Measurements from ENCODE around the gene GPR35. TPM values are rescaled to one million over a fixed set of nuclear protein-coding genes. Genes with fewer than 3 reads are reported as not detected.

GPR35 gene
- total and polyA plus RNA-seq, 2 of the 13 experiments (the other 11 are each of a cell fraction or from before 2014, with no cell fraction given), result 27.1 to 44.2 TPM

DNA sequence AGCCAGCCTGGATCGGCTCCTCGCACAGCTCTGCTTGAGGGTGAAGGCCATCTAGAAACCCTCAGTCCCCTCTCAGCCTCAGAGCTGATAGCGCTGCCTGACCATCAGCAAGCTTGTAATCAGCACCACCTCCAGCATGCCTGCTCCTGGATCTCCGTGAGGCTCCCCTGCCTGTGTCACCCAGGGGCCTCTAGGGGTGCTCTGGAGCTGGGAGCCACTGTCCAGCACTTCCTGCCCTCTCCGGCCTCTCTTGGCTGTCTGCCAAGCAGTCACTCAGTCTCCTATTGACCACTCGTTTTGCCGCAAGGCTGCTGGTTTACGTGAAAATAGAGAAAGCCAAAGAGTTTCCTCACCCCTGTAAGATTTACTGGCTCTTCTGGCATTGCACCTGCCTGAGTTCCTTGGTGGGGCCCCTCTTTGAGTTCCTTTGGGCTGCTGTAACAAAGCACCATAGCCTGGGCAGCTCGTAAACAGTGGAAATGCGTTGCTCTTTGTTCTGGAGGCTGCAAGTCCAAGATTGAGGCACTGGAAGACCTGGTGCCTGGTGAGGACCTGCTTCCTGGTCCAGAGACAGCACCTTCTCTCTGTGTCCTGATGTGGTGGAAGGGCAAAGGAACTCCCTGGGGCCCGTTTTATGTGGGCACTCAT lies 20.9 kb upstream of the GPR35 start (continued):
- TF ChIP-seq, protein P1, sequence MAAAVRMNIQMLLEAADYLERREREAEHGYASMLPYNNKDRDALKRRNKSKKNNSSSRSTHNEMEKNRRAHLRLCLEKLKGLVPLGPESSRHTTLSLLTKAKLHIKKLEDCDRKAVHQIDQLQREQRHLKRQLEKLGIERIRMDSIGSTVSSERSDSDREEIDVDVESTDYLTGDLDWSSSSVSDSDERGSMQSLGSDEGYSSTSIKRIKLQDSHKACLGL (CRISPR knock-in tag; IDR thresholded peaks at IDR 0.05), result no peak
- no peak for TF ChIP-seq MBNL3 (CRISPR knock-in tag; conservative IDR thresholded peaks at IDR 0.05)
- no peak for TF ChIP-seq SRSF9 (IDR thresholded peaks at IDR 0.05; ENCODE audit: borderline replicate concordance, insufficient read depth, low read depth, low read length, poor library complexity, severe bottlenecking)
- no peak for TF ChIP-seq GTF3A (CRISPR knock-in tag; conservative IDR thresholded peaks at IDR 0.05)
- TF ChIP-seq, protein P2, sequence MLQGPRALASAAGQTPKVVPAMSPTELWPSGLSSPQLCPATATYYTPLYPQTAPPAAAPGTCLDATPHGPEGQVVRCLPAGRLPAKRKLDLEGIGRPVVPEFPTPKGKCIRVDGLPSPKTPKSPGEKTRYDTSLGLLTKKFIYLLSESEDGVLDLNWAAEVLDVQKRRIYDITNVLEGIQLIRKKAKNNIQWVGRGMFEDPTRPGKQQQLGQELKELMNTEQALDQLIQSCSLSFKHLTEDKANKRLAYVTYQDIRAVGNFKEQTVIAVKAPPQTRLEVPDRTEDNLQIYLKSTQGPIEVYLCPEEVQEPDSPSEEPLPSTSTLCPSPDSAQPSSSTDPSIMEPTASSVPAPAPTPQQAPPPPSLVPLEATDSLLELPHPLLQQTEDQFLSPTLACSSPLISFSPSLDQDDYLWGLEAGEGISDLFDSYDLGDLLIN (CRISPR knock-in tag; IDR thresholded peaks at IDR 0.05; ENCODE audit: borderline replicate concordance), result no peak
- no peak for TF ChIP-seq ZNF432 (CRISPR knock-in tag; IDR thresholded peaks at IDR 0.05; ENCODE audit: borderline replicate concordance)
- TF ChIP-seq, protein P3, sequence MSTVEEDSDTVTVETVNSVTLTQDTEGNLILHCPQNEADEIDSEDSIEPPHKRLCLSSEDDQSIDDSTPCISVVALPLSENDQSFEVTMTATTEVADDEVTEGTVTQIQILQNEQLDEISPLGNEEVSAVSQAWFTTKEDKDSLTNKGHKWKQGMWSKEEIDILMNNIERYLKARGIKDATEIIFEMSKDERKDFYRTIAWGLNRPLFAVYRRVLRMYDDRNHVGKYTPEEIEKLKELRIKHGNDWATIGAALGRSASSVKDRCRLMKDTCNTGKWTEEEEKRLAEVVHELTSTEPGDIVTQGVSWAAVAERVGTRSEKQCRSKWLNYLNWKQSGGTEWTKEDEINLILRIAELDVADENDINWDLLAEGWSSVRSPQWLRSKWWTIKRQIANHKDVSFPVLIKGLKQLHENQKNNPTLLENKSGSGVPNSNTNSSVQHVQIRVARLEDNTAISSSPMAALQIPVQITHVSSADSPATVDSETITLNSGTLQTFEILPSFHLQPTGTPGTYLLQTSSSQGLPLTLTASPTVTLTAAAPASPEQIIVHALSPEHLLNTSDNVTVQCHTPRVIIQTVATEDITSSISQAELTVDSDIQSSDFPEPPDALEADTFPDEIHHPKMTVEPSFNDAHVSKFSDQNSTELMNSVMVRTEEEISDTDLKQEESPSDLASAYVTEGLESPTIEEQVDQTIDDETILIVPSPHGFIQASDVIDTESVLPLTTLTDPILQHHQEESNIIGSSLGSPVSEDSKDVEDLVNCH (CRISPR knock-in tag; IDR thresholded peaks at IDR 0.05), result no peak
- TF ChIP-seq POLR2G (IDR thresholded peaks at IDR 0.05; ENCODE audit: low read depth, low read length), result peak; percentile 36; the same call in 1 of the 2 replicates
- TF ChIP-seq MAF1 (CRISPR knock-in tag; IDR thresholded peaks at IDR 0.05; ENCODE audit: borderline replicate concordance), result no peak
- TF ChIP-seq, protein P4, sequence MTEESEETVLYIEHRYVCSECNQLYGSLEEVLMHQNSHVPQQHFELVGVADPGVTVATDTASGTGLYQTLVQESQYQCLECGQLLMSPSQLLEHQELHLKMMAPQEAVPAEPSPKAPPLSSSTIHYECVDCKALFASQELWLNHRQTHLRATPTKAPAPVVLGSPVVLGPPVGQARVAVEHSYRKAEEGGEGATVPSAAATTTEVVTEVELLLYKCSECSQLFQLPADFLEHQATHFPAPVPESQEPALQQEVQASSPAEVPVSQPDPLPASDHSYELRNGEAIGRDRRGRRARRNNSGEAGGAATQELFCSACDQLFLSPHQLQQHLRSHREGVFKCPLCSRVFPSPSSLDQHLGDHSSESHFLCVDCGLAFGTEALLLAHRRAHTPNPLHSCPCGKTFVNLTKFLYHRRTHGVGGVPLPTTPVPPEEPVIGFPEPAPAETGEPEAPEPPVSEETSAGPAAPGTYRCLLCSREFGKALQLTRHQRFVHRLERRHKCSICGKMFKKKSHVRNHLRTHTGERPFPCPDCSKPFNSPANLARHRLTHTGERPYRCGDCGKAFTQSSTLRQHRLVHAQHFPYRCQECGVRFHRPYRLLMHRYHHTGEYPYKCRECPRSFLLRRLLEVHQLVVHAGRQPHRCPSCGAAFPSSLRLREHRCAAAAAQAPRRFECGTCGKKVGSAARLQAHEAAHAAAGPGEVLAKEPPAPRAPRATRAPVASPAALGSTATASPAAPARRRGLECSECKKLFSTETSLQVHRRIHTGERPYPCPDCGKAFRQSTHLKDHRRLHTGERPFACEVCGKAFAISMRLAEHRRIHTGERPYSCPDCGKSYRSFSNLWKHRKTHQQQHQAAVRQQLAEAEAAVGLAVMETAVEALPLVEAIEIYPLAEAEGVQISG (CRISPR knock-in tag; IDR thresholded peaks at IDR 0.05), result peak; percentile 99
- no peak; the same call in 1 of the 2 replicates for TF ChIP-seq ZNF260 (CRISPR knock-in tag; IDR thresholded peaks at IDR 0.05; ENCODE audit: borderline replicate concordance, low read depth)
- TF ChIP-seq ZNF501 (CRISPR knock-in tag; IDR thresholded peaks at IDR 0.05), result no peak
- 0 out of 2 replicates have a peak, but pooled peaks have one; percentile 35 for TF ChIP-seq KDM1A (CRISPR knock-in tag; IDR thresholded peaks at IDR 0.05)
- peak; percentile 7 for TF ChIP-seq FOXC1 (CRISPR knock-in tag; IDR thresholded peaks at IDR 0.05; ENCODE audit: borderline replicate concordance)
- peak; percentile 99; the same call in 1 of the 2 replicates for TF ChIP-seq NFIB (CRISPR knock-in tag; IDR thresholded peaks at IDR 0.05; ENCODE audit: borderline replicate concordance)
- no peak for TF ChIP-seq ZNF101 (CRISPR knock-in tag; IDR thresholded peaks at IDR 0.05; ENCODE audit: borderline replicate concordance, low read depth)
- TF ChIP-seq ZFP82 (CRISPR knock-in tag; IDR thresholded peaks at IDR 0.05; ENCODE audit: borderline replicate concordance), result no peak
- TF ChIP-seq PHB2 (IDR thresholded peaks at IDR 0.05; ENCODE audit: partially characterized antibody), result no peak
- no peak for TF ChIP-seq ZNF720 (CRISPR knock-in tag; IDR thresholded peaks at IDR 0.05)
- no peak for TF ChIP-seq SETDB1 (CRISPR knock-in tag; IDR thresholded peaks at IDR 0.05; ENCODE audit: borderline replicate concordance)
- no peak for TF ChIP-seq ZNF138 (CRISPR knock-in tag; IDR thresholded peaks at IDR 0.05; ENCODE audit: low read depth)
- TF ChIP-seq ZNF3 (CRISPR knock-in tag; IDR thresholded peaks at IDR 0.05), result no peak
